Gastroesophageal sphincter (tissue), 4 donors: ENCODE measurements around the gene CDK14. TPM values are rescaled to one million over a fixed set of nuclear protein-coding genes. Genes with fewer than 3 reads are reported as not detected.

Experiments used
- ATAC-seq: fragments of 150-250 bp; one replicate; pipeline ENCODE4 v1.9.1; 2016; ENCODE audit warnings: mild to moderate bottlenecking, moderate library complexity
- H3K27ac ChIP-seq, 4 donors: fragments of 200-600 bp; sonication (generic) in 3 of 4; 1 replicate in 3 of 4; 2 replicates in 1 of 4; pipeline ENCODE4 v1.5.1; 2016 to 2019
- H3K27me3 ChIP-seq: fragments of 200-600 bp; sonication (generic); one replicate; pipeline ENCODE4 v1.5.1; 2019
- H3K36me3 ChIP-seq, 2 donors: fragments of 200-600 bp; sonication (generic); one replicate each; pipeline ENCODE4 v1.5.1; 2019; ENCODE audit warnings: control low read depth in 1 of 2
- H3K4me1 ChIP-seq, 3 donors: fragments of 200-600 bp; sonication (generic); 1 replicate in 2 of 3; 2 replicates in 1 of 3; pipeline ENCODE4 v1.5.1; 2016 to 2019; ENCODE audit warnings: control low read depth in 2 of 3
- H3K4me3 ChIP-seq, 2 donors: fragments of 200-600 bp; sonication (generic); one replicate each; pipeline ENCODE4 v1.5.1; 2019; ENCODE audit warnings: mild to moderate bottlenecking in 1 of 2, moderate library complexity in 1 of 2
- H3K9me3 ChIP-seq, 3 donors: fragments of 200-600 bp; sonication (generic); one replicate each; pipeline ENCODE4 v1.5.1; 2017 to 2019; ENCODE audit warnings: control low read depth in 2 of 3
- EP300 ChIP-seq: sonication (generic); formaldehyde crosslinking; IDR thresholded peaks from one replicate; pipeline ENCODE4 v1.6.1; 2017; ENCODE audit warnings: antibody characterized with exemption, mild to moderate bottlenecking
- POLR2A ChIP-seq, 2 donors: fragments of 450-650 bp; IDR thresholded peaks; one replicate each; pipeline ENCODE4 v1.6.1; 2017; ENCODE audit warnings: antibody characterized with exemption in 2 of 2, mild to moderate bottlenecking in 2 of 2, moderate library complexity in 1 of 2
- POLR2AphosphoS5 ChIP-seq: sonication (generic); formaldehyde crosslinking; IDR thresholded peaks from one replicate; pipeline ENCODE4 v1.6.1; 2017; ENCODE audit warnings: antibody characterized with exemption
- WGBS, 2 donors: methylation state at CpG; one replicate each; pipeline ENCODE4 v1.1.5; 2018; ENCODE audit warnings: low coverage in 1 of 2; 5-methylcytosine and 5-hydroxymethylcytosine counted together
- total RNA-seq, 4 donors: library from RNA; depleted of rRNA; stranded (reverse); fragments of >200 nt; gene quantifications; one replicate each; pipeline ENCODE4 v1.1.0, GENCODE V29; 2016
- TF ChIP-seq, protein P1 (sequence below), 4 experiments: fragments of 200-600 bp in 2 of 4; fragments of 450-650 bp in 2 of 4; sonication (generic) in 1 of 4; IDR thresholded peaks; one replicate each; pipeline ENCODE4 v1.5.1; 2017 to 2019; ENCODE audit warnings: antibody characterized with exemption in 4 of 4, mild to moderate bottlenecking in 2 of 4, moderate library complexity in 2 of 4

CDK14 gene
- total RNA-seq, 4 donors from 2014 or later: 14.8 to 28.7 (median 18.4) TPM

DNA sequence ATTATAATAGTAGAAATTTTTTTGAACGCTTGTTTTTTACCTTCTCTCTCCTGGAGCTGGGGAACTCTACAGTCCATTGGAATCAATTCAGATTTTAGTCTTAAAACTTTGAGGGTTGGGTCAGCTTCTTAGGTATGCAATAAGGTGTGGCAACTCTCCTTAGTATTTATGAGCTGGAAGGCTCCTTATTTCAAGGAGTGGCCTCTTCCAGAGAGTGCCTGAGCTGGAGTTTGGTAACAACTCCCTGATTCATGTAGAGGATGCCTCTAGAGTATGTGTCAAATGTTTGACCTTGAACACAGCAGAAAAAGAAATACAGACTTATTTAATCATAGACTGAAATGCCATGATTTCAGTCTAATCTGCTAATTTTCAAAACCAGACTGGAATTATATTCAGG is 11.1 kb downstream of the CDK14 start:
- no peak for ATAC-seq
- TF ChIP-seq EP300: no peak
- TF ChIP-seq, protein P1, sequence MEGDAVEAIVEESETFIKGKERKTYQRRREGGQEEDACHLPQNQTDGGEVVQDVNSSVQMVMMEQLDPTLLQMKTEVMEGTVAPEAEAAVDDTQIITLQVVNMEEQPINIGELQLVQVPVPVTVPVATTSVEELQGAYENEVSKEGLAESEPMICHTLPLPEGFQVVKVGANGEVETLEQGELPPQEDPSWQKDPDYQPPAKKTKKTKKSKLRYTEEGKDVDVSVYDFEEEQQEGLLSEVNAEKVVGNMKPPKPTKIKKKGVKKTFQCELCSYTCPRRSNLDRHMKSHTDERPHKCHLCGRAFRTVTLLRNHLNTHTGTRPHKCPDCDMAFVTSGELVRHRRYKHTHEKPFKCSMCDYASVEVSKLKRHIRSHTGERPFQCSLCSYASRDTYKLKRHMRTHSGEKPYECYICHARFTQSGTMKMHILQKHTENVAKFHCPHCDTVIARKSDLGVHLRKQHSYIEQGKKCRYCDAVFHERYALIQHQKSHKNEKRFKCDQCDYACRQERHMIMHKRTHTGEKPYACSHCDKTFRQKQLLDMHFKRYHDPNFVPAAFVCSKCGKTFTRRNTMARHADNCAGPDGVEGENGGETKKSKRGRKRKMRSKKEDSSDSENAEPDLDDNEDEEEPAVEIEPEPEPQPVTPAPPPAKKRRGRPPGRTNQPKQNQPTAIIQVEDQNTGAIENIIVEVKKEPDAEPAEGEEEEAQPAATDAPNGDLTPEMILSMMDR (IDR thresholded peaks at IDR 0.05): no peak
- Histone ChIP-seq H3K27ac (no peak overlapping the region), H3K4me3 (no peak overlapping the region), H3K27me3 (no peaks in the 10 kb centered on the region), H3K9me3 (no peaks in the 10 kb centered on the region), H3K36me3 (no peaks in the 10 kb centered on the region), H3K4me1 (no peaks in the 10 kb centered on the region)
- 92% methylated on average over 1 of the region's 1 CpG; no CpG with 5 or more reads in 1 of the 2 donors for WGBS, 2 donors

DNA sequence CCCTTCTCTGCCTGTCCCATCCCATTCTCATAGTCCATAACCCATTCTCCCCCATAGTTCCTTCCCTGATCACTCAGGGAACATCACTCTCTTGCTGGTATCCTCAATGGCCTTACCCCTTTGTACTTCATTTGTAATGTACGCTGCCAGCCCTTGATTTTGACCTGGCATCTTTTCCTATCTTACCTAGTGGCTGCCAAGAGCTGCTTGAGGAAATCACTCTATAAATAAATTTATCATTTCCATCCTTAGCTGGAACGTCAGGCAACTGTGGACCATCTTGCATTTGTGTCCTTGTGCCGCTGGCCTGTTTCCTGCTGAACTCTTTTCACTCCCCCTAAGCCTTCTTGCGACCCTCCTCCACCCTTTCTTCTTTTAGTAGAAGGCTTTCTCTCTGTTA is 14.0 kb downstream of the CDK14 start:
- no peak for ATAC-seq
- no peak for TF ChIP-seq POLR2AphosphoS5
- TF ChIP-seq, protein P1 (IDR thresholded peaks at IDR 0.05): no peak
- no peak for TF ChIP-seq POLR2A (IDR thresholded peaks at IDR 0.05)
- no peak for TF ChIP-seq EP300
- Histone ChIP-seq H3K27ac (no peak overlapping the region), H3K27me3 (no peaks in the 10 kb centered on the region), H3K36me3 (no peaks in the 10 kb centered on the region), H3K9me3 (no peaks in the 10 kb centered on the region), H3K4me1 (peaks cover 0 to 8% (median 0%) of the 10 kb centered on the region in 3 donors), H3K4me3 (no peak overlapping the region)
- 67 to 70% methylated on average over 2 to 4 of the region's 4 CpGs for WGBS, 2 donors

DNA sequence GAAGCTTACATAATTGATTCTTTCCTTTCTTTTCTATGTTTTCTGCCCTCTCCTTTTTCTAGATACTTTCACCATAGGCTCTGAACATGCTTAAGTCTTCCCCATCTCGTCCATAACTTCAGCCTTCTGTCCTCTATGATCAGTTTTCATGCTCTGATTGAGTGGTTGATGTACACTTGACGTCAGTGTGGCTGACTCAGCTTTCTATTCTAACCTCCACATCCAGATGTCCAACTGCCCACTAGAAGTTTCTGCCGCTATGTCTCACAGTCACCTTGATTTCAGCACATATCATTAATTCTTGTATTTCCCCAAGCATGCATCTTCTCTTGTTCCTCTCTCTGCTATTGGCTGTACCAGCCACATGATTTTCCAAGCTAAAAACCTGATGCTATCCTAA is 15.0 kb downstream of the CDK14 start:
- Histone ChIP-seq H3K36me3 (no peaks in the 10 kb centered on the region), H3K4me3 (no peak overlapping the region), H3K4me1 (peaks cover 0 to 8% (median 0%) of the 10 kb centered on the region in 3 donors), H3K27ac (no peak overlapping the region), H3K27me3 (no peaks in the 10 kb centered on the region), H3K9me3 (no peaks in the 10 kb centered on the region)
- ATAC-seq: no peak
- 79 to 100% methylated on average over 1 to 3 of the region's 3 CpGs for WGBS, 2 donors
- TF ChIP-seq, protein P1 (IDR thresholded peaks at IDR 0.05): no peak
- no peak for TF ChIP-seq POLR2AphosphoS5
- TF ChIP-seq EP300: no peak
- TF ChIP-seq POLR2A (IDR thresholded peaks at IDR 0.05): no peak

DNA sequence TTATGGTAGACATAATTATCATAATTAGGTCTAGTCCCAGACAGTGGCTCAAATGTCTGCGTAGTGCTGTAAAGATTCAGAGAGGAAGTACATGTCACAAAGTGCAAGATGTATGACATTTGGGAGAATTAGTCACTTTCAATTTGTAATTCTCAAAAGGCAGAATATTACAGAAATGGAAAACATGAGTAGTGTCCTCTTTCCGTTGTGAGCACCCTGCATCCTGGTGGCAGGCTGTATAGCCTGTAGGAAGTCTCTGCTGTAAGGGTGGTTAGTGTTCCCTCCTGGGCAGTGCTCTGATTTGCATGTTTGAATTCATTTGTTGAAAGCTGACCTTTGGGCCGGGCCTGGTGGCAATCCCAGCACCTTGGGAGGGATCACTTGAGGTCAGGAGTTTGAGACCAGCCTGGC is 17.0 kb downstream of the CDK14 start:
- Histone ChIP-seq H3K9me3 (no peaks in the 10 kb centered on the region), H3K27me3 (no peaks in the 10 kb centered on the region), H3K27ac (no peak overlapping the region), H3K36me3 (no peaks in the 10 kb centered on the region), H3K4me1 (peaks cover 0 to 8% (median 0%) of the 10 kb centered on the region in 3 donors), H3K4me3 (no peak overlapping the region)
- TF ChIP-seq POLR2A (IDR thresholded peaks at IDR 0.05): no peak
- no peak for TF ChIP-seq EP300
- TF ChIP-seq POLR2AphosphoS5: no peak
- TF ChIP-seq, protein P1 (IDR thresholded peaks at IDR 0.05): no peak
- no peak for ATAC-seq
- 59 to 65% methylated on average over 2 of the region's 3 CpGs for WGBS, 2 donors

DNA sequence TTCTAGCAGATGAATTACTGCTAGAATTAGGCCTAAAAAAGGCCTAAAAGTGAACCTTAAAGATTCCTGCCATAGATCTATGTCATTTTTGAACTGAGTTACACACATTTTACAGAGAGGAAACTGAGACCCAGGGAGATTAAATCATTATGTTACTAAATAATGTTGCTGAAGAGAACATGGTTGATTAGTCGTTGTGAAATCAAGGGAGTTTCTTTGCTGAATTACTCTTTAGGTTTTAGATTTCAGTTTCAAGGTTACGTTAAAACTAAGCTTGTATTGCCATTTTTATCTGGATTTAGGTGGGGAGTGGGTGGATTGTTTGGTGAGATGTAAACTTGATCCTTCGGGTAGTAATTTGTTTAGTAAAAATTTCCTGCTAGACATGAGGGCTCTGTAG is 21.3 kb downstream of the CDK14 start:
- Histone ChIP-seq H3K27me3 (no peaks in the 10 kb centered on the region), H3K9me3 (no peaks in the 10 kb centered on the region), H3K4me3 (no peak overlapping the region), H3K36me3 (no peaks in the 10 kb centered on the region), H3K27ac (no peak overlapping the region), H3K4me1 (peaks cover 0 to 10% (median 0%) of the 10 kb centered on the region in 3 donors)
- no peak for ATAC-seq
- WGBS, 2 donors: 58 to 76% methylated on average over 3 of the region's 3 CpGs
- no peak for TF ChIP-seq POLR2A (IDR thresholded peaks at IDR 0.05)
- TF ChIP-seq, protein P1 (IDR thresholded peaks at IDR 0.05): no peak
- no peak for TF ChIP-seq EP300
- no peak for TF ChIP-seq POLR2AphosphoS5
